Measurements from ENCODE around the gene TBL1Y.
"Not testable (repeated sequence)": the region's sequence is repeated elsewhere in the genome, so short reads cannot be mapped to it uniquely, and the experiment has no call there.

TBL1Y gene

DNA sequence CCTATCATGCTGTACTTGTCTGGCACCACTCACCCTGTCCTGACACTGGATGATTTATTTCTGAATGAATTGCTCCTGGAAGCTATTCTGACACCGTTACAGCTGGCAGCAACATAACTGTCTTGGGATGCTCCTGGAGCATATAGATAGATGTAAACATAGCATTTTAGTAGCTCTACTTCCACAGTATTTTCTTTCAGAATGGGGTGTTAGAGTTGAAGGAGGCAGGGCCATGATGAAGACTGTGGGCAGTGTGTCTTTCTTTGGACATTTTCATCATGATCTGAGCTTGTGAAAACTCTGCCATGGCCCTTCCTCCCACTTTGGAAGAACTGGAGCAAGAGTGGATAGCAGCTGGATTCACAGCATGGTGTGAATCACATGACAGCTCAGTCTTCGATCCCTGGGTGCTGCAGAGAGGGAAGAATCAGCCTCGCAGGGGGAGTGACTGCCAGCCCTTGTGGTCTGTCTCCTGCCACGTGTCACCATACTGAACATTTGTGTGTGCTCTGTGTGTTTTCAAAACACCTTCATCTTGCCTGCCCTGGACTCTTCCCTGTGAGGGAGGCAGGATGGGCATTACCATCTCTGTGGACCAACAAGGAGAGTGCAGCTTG lies 61.9 kb downstream of the TBL1Y start:
- no peak for DNase-seq (ENCODE audit: low read depth in 2 of 3, low spot score in 2 of 3)

- DNase-seq (ENCODE audit: low read depth in 2 of 3, low spot score in 2 of 3), result no peak
Measured at GRCh38 chrY:6974971-6975370, 64.5 kb downstream of the TBL1Y start.

- no peak for DNase-seq (ENCODE audit: low read depth in 2 of 3, low spot score in 2 of 3)
Measured at GRCh38 chrY:6977783-6978182, 67.3 kb downstream of the TBL1Y start.

- no peak for DNase-seq (ENCODE audit: low read depth in 2 of 3, low spot score in 2 of 3)
Measured at GRCh38 chrY:6983221-6983620, 72.7 kb downstream of the TBL1Y start.

DNA sequence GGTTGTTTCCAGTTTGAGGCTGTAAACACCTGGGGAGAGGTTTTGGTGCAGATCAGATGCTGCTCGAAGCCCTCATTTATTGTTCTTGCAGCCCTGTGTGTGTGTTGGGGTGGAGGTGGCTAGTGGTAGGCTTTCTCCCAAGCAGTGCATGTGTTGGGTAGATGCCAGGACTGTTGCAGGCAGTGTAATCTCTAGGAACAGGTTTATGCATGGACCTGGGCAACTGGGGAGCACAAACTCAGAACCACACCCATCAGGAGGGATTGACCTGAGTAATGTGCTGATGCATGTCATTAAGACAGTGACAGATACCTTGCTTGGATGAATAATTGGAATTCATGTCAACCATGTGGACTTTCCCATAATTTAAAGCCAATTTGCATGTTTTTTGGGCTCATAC lies 77.3 kb downstream of the TBL1Y start:
- DNase-seq (ENCODE audit: low read depth in 2 of 3, low spot score in 2 of 3), result no peak

DNA sequence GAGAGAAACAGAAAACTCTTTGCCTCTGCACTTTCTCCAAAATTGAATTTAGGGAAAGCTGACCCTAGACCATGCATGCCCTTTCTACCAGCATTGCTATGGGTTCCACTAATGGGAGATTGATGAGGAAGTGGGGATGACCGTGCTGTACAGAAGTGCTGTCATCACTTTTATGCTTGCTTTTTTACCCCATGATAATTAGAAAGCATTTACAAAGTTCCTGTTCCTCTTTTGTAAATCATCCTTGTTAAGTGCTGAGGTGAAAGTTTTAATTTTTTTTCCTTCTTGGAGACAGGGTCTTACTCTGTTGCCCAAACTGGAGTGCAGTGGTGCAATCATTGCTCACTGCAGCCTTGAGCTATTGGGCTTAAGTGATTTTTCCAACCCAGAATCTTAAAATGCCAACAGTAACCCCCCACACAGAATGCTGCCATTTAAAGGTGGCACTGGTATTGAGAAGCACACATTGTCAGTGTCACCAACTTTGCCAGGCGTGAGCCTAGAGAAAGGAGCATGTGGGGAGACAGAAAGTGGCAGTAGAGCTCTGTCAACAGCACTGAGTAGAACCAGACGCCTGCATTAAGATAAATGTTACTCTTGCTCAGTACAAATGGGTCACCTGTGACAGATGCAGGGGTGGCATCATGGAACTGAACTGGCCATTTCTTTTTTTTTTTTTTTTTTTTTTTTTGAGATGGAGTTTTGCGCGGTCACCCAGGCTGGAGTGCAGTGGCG lies 79.6 kb downstream of the TBL1Y start:
- no peak for DNase-seq (ENCODE audit: low read depth in 2 of 3, low spot score in 2 of 3)

DNA sequence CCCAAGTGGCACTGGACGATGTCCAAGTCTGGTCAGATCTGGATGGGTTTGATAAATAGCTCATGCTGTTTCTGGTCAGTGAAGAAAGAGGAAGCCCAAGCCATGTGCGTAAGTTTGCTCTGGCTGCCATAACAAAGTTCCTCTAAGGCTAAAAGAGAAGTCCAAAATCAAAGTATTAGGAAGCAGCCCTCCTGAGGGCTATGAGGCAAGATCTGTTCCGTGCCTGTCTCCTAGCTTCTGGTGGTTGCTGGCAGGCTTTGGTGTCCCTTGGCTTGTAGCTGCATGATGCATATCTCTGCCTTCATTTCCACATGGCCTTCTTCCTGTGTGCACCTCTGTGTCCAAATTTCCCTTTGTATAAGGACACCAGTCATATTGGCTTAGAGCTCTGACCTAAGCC lies 81.5 kb downstream of the TBL1Y start:
- DNase-seq (ENCODE audit: low read depth in 2 of 3, low spot score in 2 of 3), result no peak

DNA sequence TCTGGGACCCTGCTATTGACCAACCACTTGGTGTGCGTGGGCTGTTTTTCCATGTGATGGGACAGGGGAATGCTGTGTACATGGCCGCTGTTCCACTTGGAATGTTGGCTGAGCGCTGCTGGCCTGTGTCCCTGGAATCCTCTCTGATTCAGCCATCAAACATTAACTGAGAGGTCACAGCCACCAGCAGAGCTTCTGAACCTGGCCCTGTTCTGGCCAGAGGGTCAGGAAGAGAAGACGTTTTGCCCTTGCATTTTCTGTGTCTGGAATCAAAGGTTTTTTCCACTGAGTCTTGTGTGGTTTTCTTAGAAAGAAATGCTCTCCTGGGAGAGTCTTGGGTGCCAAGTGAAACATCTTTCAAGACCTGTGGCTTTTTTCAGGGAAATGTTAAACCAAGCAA lies 85.5 kb downstream of the TBL1Y start:
- DNase-seq (ENCODE audit: low read depth in 2 of 3, low spot score in 2 of 3), result no peak

GRCh38 chrY:6997503-6998066 lies 87.1 kb downstream of the TBL1Y start:
- no peak for DNase-seq (ENCODE audit: low read depth in 2 of 3, low spot score in 2 of 3)

GRCh38 chrY:6999905-7000304 lies 89.4 kb downstream of the TBL1Y start:
- no peak for DNase-seq (ENCODE audit: low read depth in 2 of 3, low spot score in 2 of 3)

DNA sequence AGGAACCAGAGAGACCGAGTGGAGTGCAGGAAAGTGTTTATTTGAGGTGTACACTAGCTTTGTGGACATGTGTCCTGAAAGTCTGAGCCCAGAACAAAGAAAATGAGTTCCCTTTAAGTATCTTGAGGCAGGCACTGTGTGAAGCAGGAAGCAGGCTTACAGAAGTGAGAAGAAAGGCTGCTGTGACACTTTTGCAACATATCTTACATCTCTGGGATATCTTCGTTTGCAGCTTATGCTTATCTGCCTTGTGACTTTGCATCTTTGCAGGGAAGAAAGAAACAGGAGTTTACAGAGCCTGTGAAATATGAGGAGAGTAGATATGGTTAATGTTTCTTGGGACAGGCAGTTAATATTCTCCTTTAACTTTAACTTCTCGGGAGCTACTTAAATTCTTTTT lies 92.1 kb downstream of the TBL1Y start:
- DNase-seq (ENCODE audit: low read depth in 2 of 3, low spot score in 2 of 3), result no peak

GRCh38 chrY:7007911-7008310 lies 97.4 kb downstream of the TBL1Y start:
- no peak for DNase-seq (ENCODE audit: low read depth in 2 of 3, low spot score in 2 of 3)

DNA sequence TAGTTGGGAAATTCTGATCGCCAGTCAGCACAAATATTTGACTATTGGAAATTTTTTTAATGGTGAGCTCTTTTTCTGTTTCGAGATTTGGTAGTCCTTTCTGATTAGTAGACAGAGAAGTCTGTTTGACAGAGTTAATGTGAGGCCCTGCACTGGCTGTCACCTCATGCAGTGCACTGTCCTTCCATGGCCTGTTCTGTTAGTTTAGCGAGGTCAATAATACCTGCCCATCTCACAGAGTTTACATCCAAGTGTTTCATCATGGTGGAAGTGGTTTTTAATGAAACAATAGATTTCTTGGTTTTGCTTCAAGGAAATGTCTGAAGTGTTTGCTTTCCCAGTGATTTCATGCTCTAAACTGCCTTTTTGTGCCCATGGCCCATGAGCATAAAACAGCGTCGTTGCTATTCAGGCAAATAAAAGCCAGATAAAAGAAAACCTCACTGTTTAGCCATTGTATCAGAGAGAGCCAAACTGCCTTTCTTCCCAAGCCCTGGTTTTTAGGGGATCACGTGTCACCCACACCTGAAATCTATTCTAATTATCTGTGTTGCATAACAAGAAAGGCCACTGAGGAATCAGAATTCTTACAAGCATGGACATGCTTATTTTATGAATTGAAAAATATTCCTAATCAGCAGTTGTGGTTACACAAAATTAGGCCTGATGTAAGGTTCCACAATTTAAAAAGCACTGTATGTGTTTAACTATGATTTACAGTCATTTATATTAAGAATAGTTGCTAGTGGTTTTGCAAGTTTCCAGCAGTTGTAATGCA lies 98.3 kb downstream of the TBL1Y start:
- DNase-seq (ENCODE audit: low read depth in 2 of 3, low spot score in 2 of 3), result no peak

DNA sequence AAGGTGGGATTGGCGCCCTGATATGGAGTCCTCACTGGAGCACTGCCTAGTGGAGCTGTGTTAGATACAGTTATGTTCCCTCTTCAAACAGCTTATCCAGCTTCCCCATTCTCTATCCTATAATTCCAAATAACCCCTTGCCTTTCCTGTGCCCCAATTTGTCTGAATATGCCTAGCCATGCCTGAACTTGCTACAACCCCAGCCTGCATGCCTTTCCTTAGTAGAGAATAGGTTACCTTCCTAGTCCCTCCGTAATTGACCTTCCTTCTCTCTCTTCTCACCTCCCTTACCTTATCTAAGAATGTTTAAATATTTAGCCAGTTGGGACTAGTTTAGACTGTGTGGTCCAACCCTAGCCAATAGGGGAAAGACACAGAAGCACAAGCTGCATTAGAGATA lies 102.6 kb downstream of the TBL1Y start:
- DNase-seq (ENCODE audit: low read depth in 2 of 3, low spot score in 2 of 3), result no peak

GRCh38 chrY:7016521-7016920 lies 106.0 kb downstream of the TBL1Y start:
- no peak for DNase-seq (ENCODE audit: low read depth in 2 of 3, low spot score in 2 of 3)

- DNase-seq (ENCODE audit: low read depth in 2 of 3, low spot score in 2 of 3), result no peak
Measured at GRCh38 chrY:7017244-7018080, 107.0 kb downstream of the TBL1Y start.

- DNase-seq (ENCODE audit: low read depth in 2 of 3, low spot score in 2 of 3), result no peak
Measured at GRCh38 chrY:7039037-7039436, 128.5 kb downstream of the TBL1Y start.

DNA sequence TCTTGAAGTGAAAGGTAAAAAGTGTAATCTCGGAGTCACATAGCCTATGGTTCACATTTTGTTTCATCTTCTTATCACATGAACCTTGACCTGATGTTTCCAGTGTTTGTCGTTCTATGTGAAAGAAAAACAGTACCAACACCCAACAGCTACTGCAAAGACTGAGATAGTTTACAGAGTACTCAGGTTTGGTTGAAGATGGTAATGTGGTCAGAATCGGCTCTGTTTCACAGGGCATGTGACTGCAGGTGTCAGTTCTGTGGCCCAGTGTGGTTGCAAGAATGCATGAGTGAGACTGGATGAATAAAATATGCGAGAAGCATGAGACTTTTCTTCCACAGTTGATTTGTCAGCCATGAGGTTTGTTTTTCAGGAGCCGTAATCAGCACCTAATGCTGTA lies 130.2 kb downstream of the TBL1Y start:
- no peak for DNase-seq (ENCODE audit: low read depth in 2 of 3, low spot score in 2 of 3)

DNA sequence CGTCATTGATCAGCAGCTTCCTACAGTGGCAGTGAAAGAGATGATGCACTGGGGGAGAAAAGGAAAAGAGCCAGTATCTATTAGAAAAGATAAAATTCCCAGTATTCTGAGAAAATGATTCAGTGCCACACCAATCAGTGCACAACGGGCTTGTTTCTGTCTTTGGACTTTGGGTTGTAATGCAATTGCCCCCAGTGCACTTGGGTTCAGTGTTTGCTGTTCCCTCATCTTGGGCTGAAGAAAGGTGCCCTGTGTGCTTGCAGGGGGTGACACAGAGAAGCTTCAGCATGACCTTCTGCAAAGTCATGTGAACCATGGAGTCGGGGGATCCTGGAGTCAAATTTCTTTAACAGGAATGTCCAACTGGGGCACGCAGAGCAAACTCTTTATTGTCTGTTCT lies 131.5 kb downstream of the TBL1Y start:
- no peak for DNase-seq (ENCODE audit: low read depth in 2 of 3, low spot score in 2 of 3)

DNA sequence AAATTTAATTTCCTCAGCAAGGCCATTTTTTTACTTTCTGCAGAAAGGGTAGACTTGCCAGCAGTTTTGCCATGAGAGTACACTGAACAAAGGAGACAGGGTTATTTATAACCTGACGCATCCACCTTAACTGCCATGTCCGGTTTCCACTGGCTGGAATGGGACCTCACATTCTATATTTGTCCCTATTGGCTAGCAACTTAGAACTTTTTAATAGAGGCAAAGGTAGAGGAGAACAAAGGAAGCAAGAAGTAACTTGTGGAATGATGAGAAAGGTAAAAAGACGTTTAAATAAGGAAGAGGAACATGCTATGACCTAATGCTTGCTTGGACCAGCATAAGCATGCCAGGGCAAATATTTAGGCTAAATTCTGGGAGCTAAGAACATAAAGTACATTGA lies 142.0 kb downstream of the TBL1Y start:
- not testable (repeated sequence) for DNase-seq (ENCODE audit: low read depth in 2 of 3, low spot score in 2 of 3)

GRCh38 chrY:7056886-7057285 lies 146.4 kb downstream of the TBL1Y start:
- no peak for DNase-seq (ENCODE audit: low read depth in 2 of 3, low spot score in 2 of 3)

Measured in activated CD8-positive, alpha-beta memory T cell treated with anti-CD3 and anti-CD28 coated beads for 48 hours (primary cell).